Measurements from ENCODE around the gene COL4A2.

COL4A2 gene

DNA sequence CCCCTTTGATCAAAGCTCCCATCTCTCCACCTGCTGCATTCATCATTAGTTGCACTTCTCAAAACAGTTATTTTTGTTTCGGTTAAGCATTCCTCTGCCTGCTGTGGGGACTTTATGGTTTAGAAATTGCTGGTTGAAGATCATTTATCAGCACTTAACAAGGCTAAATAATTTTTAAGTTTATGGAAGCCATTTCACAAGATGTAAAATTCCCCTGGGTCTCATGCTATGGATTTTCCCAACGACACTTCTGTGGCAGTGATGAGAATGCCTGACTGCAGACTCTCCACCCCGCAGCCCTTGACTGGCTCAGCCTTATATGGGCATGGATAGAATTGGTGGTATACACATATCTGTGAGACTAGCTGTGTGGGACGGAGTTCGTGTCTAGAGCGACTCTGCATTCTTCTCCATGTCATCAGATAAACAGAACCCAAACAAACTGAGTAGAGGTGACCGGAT lies 52.8 kb downstream of the COL4A2 start:
- no peak for DNase-seq

DNA sequence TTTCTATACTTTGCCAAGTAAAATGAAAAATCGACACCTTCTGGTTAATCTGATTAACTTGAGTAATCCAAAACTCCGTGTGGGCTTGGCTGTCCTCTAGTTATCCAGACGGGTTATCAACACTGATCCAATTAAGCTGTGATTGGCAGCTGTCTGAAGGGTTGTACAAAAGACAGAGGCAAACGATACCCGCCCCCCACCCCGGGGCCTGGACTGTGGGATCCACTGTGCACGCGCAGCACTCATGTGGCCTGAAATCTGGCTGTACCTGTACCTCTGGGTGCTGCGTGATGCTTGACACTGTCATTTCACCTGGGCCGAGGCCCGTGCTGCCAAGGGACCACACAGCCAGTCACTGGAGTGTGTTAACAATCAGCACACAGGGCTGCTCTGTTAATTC lies 53.5 kb downstream of the COL4A2 start:
- DNase-seq, result no peak

DNA sequence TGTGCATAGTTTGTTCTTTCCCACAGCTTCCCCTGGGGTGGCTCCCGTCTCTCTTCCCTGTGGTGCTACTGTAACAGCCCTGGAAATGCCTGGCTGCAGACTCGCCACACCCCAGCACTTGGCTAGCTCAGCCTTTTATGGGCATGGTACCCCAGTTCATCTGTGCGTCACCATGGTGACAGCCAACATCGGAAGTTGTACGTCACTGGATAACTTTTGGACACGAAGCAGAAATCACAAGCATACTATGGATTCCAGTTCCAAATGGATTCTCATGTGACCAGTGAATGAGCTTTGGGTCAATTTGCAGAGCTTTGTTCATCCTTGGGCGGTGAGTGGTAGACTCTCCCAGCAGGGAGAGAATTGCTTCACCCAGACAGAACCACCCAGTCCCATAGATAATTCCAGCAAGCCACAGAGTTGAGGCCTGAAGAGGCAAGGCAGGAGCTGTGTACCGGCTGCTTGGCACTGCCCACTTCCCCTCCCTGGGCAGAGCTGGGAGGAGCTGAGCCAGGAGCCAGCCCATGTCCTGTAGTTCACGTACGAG lies 54.4 kb downstream of the COL4A2 start:
- DNase-seq, result no peak

DNA sequence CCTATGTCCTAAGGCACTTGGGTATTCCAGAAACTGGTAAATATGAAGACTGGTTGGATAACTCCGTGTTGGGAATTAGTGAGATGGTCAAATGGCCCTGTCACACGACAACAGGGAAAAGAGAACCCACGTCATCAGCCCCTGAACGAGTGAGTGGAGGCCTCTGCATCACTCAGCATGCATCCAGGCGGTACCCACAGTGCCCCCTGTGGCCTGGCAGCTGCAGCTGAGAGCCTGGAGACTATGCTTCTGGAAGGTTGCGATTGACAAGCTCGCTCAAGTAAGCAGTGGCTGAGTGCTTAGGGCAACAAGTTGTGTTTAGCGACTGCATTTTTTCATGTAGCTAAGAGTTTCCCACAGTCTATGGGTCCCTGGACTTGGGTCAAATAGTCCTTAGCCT lies 55.9 kb downstream of the COL4A2 start:
- no peak for DNase-seq

DNA sequence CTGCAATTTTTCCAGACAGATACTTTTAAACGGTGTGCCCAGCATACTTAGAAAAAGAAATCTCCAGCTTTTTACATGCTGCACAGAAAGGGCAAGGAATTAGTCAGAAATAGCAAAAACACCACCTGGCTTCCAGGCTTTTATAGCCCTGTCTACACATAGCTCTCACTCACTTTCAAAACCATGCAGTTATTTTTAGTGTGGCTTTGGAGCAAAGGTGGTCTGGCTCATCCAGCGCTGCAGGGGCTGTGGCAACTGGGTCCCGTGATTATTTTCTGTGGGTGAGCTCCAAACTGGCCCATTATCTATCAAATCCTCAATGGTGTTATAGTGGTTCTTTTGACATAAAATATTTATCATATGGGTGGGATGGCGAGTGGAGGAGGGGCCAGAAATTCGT lies 57.0 kb downstream of the COL4A2 start:
- no peak for DNase-seq

DNA sequence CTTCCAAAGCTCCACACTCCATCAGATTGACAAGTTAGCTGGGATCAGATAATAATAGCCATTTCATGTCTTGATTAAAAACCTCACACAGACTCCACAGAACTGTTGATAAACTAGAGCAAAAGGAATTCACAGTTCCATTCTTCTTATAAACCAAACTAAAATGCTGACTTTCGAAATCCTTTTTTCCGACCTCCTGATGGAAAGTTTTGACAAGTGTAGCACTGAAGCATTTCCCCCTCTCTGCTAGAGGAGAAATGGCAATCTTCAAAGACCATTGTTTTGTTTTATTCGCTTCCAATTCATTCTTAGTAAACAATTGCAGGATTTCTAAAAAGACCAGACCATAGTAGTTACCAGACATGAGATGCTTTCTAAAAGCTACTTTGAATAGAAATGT lies 58.8 kb downstream of the COL4A2 start:
- DNase-seq, result no peak

DNA sequence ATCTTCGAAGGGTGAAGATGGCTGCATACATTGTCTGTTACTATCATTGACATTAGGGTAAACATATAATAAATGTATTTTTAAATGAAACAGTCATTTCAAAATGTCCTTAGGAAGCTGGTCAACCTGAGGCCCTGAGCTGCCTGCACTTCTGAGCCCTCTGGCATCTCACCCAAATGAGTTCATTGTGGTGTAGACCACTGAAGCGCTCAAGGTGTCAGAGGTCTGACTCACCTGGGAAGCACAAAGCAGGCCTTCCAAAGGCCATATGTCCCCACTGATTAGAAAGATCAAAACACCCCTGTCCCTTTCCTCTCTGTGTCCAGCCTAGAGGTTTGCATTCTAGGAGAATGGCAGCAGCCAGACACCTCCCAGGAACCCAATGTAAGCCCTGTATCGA lies 59.6 kb downstream of the COL4A2 start:
- DNase-seq, result no peak

DNA sequence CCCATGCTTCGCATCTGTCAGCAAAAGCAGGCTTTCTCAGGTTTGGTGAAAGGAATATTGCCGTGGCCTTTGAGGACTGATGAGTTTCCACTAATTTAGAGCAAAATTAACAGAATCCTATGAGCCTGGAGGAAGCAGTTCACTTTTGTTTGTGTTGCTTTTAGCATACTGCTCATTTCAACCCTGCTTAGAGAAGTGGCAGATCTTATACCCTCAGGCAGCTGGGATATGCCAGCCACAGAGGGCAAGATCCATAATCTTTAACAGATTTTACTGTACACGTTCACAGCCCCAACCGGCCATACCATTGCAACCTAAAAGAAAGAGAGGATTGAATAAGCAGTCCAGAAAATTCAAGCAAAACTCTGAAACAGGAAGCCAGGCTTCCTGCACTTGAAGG lies 60.5 kb downstream of the COL4A2 start:
- DNase-seq, result no peak

DNA sequence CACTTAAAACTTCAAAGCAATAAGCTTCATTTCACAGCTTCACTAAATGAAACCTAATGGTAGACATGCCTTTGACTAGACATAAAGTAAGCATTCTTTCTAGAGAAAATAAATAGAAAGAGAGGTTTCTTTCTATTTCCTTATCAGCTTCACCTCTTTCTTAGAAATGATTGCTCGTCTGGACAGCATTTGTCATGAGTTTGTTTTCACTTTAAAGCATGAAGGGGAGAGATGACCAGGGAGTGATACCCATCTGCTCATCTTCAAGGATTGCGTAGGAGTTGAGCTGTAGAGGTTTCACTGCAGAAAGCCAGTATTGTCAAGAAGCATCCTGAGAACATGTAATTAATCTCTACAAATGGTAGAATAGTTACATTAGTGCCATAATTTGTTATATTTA lies 61.3 kb downstream of the COL4A2 start:
- DNase-seq, result no peak

DNA sequence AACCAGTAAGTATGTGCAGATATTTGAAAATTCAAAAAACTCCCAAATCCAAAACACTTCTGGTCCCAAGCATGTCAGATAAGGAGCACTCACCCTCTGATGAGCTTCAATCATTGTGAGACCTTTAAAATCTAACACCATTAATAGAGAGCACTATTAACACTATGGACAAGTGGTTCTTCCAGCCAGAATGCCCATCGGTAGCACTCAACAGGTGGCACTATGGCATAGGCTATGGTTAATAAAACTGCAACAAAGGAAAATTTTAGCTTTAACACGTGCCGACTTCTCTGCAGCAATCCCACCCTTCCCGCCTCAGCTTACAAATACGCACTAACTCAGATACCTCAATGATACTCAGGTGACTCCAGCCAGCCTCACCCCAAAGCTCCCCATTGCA lies 62.3 kb downstream of the COL4A2 start:
- no peak for DNase-seq

DNA sequence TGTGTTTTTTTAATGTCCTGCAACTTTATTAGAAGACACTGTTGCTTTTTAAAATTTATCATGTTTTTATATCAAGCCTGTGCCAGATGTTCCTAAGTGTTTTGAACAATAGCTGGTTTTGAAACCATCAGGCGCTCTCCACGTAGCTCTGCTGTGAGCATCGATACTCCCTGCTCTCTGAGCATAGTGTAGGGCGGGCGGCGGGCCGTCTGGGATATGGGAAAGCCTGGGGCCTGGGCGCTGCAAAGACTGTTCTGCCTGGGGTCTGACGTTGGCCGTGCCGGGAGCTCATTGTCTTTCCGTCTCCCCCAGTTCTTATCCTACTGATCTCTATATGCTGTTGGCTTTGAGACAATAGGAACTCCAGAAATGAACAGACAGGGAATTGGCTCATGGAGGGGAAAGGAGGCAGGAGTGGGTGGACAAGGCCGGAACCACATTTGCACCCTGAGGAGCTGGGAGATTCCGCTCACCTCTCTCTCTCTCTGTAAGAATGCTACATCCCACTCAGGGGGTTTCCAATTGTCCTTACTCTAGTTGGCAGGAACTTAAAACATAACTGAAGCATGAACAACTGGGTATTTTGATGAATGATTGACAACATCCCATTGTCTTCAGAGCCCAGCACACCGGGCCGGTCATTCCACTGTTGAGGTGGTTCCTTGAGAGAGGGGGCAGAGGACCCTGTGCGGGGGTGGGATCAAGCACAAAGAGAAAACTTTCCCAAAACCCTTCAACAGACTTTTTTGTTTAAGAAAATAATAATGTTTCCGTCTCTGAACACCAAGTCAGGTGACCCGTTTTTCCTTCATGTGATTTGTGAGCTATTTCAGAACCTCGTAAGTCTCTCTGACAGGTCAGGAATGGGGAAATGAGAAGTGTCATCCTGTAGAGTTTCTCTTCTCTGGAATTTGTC lies 64.7 kb downstream of the COL4A2 start:
- no peak for DNase-seq

DNA sequence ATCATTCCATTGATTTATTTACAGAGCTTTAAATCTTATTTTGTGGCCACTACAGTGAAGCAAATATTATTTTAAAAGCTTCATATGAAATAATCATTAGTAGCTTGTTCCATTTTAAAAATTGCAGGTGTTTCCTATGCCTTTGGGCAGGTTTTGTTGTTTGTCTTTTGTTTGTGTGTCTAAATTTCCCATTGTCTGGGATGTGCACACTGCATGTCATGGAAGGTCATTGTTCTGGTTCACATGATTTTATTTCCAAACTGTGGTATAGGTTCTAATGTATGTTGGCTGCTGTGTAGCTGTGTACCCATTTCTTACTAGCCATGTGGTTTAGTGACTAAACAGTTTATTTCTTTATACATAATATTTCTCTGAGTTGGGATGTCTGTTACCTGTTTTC lies 65.6 kb downstream of the COL4A2 start:
- no peak for DNase-seq

DNA sequence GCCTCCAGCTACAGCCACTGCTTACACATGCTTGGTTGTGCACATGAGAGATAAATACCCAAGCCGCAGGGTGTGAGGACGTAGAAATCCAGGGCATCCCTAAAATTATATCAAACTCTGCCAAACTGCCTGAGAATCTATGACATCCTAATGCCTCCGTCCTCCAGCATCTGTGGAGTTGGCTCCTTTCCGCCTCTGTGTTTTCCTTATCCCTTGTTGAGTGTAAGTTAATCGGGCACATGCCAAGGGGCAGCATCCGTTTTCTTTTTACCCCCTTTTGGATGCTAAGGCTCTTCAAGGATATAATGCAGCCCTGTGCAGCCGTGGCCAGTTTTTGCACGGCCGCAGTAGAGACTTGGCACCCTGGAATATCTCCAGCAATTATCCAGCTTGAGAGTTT lies 66.5 kb downstream of the COL4A2 start:
- DNase-seq, result no peak

DNA sequence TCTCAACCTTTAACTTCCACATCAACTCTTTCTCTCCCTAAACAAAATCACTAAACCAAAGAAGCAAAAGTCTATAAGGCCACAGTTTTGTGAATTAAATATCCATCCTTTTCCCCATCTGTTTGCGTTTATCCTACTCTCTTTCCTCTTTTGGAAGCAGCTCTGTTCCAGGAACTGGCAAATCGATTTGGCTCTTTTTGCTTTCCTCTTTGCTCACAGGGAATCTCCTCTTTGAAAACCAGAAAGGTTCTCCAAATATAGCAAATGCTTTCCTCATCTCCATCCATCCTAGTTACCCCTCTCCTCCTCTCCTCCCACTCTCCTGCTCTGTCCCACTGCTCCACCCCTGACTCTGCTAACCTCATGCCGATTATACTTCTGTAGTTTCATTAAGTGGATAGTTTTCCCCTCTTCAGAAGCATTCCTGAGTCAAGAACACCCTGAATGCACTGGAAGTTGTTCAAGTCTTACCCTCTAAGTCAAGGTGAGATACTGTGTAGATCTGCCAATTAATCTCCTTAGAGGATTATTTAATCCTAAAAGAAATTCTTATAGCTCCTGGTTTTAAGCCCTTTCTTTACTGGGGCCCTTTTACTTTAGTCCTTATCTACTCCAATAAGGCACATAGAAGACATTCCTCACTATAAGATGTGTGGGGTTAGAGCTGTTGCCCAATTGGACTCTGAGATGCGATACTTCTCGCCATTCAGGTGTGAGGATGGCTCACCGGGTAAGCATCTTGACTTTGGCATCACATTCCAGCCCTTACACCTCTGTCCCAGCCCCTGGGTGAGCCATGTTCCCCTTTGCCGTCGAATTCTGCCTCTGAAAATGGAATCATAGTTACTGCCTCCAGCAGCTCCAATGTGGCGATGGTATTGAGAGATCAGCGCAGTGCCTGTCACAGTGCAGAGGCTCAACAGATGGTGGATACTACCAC lies 67.6 kb downstream of the COL4A2 start:
- DNase-seq, result no peak

DNA sequence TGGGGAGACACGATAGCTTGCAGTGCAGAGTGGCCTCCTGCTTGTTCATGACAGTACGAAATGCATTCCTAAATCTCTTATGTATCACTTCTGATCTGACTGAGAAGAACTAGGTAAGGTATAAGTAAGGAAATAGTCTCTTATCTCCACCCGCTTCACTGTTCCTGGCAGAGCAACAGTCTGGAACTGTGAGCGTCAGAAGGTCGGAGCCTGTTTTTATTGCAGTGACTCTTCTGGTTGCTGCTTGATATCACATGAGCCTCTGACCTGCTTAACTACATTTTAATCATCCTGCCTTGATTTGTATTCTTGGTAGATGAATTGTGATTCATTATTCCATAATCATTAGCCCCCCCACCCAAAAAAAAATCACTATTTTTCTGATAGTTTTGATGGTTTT lies 69.0 kb downstream of the COL4A2 start:
- DNase-seq, result no peak

DNA sequence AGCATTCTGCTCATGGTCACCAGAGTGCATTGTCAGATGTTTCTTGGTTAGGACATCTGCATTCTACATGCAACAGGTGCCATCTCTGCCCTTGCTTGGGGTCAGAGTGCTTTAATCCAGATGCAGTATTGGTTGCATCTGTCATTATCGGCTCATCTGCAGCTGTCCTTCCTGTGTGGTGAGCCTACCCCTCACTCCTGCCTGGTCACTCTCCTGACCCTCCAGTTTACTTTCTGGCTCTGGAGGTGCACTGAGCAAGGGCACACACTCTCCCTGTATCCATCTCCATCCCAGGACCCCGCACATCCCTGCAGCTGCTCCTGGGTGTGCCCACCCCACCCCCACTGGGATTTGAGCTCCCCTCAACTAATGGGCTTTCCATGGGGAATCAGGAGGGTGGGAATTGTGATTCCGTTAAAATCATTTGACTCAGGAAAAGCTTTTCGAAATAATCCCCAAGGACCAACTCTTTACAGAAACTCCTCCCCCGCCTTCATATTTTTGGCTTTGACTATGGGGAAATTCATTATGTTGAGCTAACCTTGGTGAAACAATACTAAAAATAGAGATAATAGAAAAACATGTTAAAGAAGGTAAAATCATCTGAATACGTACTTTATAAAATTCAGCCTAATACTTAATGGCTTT lies 70.2 kb downstream of the COL4A2 start:
- DNase-seq, result no peak

DNA sequence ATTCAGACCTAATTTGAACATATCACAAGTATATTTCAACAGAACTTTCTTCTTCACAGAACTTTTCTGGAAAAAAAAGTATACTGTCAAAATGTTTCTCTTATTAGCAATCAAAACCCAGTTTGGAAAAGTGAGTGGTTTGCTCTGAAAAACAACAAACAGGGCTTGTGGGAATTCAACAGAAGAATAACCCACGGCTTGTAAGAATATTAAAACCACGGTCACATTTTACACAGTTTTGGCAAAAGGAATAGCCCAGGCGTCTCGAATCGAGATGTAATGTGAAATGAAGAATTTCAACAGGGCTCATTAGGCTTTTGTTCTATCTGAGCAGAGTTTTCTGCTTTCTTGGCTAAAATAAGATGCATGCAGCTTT lies 70.7 kb downstream of the COL4A2 start:
- DNase-seq, result no peak

DNA sequence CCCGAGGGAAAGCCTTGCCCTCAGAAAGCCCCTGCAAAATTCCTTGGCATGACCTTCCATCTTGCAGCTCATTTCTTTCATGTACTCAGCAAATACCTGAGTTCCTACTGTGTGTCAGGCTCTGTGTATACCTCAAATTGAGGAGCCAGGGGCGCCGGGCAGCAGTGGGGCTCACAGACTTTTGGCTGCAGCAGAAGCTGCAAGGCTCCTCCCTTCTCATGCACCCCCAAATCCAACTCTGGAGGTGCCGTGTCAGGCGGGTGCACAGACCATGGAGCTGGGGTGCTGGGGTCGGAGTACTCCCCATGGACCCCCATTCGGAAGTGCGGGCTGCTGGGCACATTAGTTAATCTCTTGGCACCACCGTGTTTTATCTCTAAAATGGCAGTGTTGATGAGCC lies 72.3 kb downstream of the COL4A2 start:
- DNase-seq, result no peak

DNA sequence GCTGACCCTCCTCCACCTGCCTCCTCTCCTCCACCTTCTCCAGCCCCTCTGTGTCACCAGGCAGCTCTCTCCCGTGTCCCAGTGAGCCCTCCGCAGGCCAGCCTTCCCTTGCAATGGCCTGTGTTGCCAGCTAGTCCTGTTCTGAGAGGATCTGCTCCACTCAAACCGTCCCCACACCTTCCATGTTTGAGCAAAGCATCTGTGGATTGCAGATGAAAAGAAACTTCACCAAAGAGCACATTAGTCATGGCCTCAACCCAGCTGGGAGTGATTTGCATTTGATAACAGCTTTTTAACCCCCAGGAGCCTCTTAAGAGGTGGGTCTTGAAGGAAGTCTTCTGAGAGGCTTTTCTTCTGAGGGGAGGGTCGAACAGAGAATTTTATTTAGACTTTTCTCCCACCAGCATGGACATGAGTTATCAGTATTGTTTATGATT lies 72.8 kb downstream of the COL4A2 start:
- no peak for DNase-seq

DNA sequence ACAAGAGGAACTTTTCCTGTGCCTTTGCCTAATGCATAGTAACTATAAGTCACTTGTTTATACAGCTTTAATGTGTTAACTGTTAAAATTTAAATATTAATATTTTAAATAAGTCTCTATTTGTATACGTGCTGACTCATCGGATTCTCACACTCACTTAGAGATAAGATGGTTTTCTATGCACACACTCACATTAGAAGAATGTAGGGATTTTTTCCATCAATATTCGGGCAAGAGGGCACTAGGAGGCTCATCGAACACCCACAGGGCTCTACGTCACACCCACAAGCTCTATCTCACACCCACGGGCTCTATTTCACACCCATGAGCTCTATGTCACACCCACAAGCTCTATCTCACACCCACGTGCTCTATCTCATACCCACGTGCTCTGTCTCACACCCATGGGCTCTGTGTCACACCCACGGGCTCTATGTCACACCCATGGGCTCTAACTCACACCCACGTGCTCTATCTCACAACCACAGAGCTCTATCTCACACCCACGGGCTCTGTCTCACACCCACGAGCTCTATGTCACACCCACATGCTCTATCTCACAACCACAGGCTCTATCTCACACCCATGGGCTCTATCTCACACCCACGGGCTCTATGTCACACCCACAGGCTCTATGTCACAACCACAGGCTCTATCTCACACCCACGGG lies 73.4 kb downstream of the COL4A2 start:
- no peak for DNase-seq

DNA sequence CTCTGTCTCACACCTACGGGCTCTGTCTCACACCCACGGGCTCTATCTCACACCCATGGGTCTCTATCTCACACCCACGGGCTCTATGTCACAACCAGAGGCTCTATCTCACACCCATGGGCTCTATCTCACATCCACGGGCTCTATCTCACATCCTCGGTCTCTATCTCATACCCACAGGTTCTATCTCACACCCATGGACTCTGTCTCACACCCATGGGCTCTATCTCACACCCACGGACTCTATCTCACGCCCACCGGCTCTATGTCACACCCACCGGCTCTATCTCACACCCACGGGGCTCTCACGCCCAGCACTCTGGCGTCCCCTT lies 73.9 kb downstream of the COL4A2 start:
- no peak for DNase-seq

DNA sequence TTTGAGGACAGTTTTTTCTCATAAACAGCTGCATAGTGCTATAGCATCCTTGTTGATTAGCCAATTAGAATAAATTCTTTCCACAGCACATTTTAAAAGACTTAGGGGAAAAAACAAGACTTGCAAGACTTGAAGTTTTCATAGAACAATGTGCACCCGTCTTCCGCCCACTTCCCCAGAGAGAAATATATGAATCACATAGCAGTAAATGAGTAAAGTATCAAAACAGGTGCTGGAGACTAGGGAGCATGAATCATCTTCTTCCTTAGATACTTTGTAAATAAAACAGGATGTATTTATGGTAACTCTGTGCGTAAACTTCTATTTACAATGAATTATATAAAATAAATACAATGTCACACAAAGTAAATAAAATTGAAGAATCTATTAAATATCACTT lies 75.1 kb downstream of the COL4A2 start:
- DNase-seq, result no peak

DNA sequence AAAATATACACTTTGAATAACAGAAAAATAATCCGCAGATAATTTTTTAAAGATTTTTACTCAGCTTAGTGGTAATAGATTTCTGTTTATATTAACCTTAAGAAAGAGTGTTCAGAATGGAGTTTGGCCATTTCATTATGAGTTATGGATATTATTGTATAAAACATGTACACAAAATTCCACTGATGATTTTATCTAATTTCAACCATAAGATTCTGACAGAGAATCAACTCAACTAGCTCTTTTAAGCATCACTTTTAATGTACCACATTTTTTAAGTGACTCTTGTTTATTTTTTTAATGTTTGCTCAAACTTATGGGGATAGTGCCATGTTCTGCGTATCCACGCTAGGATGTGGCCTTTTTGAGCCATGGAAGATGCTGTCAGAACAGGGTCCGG lies 75.7 kb downstream of the COL4A2 start:
- no peak for DNase-seq
